Measurements from ENCODE around the gene GALNT7.

Gene GALNT7

DNA sequence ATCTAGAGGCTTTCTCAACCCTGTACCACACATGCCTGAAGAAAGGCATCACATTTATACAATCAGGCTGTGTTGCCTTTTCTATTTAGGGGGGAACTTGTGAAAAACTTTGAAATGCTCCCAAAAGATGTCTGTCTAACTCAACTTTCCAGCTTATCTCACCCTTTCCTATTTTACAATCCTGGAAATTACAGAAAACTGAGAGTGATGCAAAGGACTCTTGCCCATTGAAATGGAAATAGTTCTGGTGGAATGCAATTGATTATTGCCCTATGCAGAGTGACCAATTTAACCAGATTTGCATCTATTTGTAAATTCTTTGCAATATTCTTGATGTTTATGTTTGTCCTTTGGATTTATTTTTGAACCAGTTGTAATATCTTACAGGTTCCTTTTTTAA lies 77.3 kb downstream of the GALNT7 start:
- CTCF ChIA-PET = interaction anchor here (0.6 kb wide), 1 partner anchor 42 kb away, joined by 4 read pairs; no protein-coding TSS in a partner anchor
- Histone ChIP-seq H3K4me1 (ENCODE audit: control insufficient read depth, insufficient read depth, low read length) (peaks cover 12% of the 10 kb centered on the region; the same call in 1 of the 2 replicates), H3K36me3 (ENCODE audit: control insufficient read depth in 2 of 2, insufficient read depth in 1 of 2, low read length in 2 of 2) (no peaks in the 10 kb centered on the region), H3K4me3 (ENCODE audit: low read depth, low read length) (no peak overlapping the region), H3K27ac (ENCODE audit: extremely low read depth, low read depth, low read length) (no peak overlapping the region), H3K9me3 (ENCODE audit: control insufficient read depth, insufficient read depth, low read depth, low read length) (no peaks in the 10 kb centered on the region)
- TF ChIP-seq KLF7 (tag by site-specific recombination; IDR thresholded peaks at IDR 0.05; ENCODE audit: borderline replicate concordance) = no peak
- POLR2A ChIA-PET = no interaction called here

DNA sequence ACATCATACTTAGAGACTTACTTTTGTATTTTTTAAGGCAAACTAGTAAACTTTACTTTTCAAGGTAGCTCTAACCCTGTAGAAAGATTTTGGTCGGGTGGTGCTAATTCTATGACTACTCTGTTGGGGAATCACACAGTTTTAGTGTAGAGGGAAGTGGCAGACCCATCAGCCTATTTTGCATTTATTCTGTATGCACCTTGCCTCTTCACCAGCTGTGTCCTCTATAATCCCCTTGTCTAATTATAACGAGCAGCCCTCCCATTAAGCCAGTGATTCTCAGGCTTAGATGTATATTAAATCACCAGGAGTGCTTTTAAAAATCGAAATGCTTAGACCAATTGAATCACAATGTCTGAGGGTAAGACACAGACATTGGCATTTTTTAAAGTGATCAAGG lies 78.1 kb downstream of the GALNT7 start:
- no peak for TF ChIP-seq ZNF211 (tag by site-specific recombination; IDR thresholded peaks at IDR 0.05; ENCODE audit: low read depth)
- TF ChIP-seq ZNF549 (tag by site-specific recombination; IDR thresholded peaks at IDR 0.05) = no peak
- TF ChIP-seq MZF1 (tag by site-specific recombination; IDR thresholded peaks at IDR 0.05; ENCODE audit: borderline replicate concordance) = no peak
- TF ChIP-seq ZNF530 (tag by site-specific recombination; IDR thresholded peaks at IDR 0.05; ENCODE audit: low read depth) = no peak
- TF ChIP-seq ZBTB8A (tag by site-specific recombination; IDR thresholded peaks at IDR 0.05) = no peak
- TF ChIP-seq SALL2 (tag by site-specific recombination; IDR thresholded peaks at IDR 0.05; ENCODE audit: borderline replicate concordance) = no peak
- no peak for TF ChIP-seq ZNF214 (tag by site-specific recombination; IDR thresholded peaks at IDR 0.05; ENCODE audit: borderline replicate concordance)
- TF ChIP-seq, protein P1, sequence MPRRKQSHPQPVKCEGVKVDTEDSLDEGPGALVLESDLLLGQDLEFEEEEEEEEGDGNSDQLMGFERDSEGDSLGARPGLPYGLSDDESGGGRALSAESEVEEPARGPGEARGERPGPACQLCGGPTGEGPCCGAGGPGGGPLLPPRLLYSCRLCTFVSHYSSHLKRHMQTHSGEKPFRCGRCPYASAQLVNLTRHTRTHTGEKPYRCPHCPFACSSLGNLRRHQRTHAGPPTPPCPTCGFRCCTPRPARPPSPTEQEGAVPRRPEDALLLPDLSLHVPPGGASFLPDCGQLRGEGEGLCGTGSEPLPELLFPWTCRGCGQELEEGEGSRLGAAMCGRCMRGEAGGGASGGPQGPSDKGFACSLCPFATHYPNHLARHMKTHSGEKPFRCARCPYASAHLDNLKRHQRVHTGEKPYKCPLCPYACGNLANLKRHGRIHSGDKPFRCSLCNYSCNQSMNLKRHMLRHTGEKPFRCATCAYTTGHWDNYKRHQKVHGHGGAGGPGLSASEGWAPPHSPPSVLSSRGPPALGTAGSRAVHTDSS (tag by site-specific recombination; IDR thresholded peaks at IDR 0.05) = no peak
- TF ChIP-seq ZNF785 (tag by site-specific recombination; IDR thresholded peaks at IDR 0.05) = no peak
- TF ChIP-seq ZNF335 (tag by site-specific recombination; conservative IDR thresholded peaks at IDR 0.05) = no peak
- TF ChIP-seq, protein P2, sequence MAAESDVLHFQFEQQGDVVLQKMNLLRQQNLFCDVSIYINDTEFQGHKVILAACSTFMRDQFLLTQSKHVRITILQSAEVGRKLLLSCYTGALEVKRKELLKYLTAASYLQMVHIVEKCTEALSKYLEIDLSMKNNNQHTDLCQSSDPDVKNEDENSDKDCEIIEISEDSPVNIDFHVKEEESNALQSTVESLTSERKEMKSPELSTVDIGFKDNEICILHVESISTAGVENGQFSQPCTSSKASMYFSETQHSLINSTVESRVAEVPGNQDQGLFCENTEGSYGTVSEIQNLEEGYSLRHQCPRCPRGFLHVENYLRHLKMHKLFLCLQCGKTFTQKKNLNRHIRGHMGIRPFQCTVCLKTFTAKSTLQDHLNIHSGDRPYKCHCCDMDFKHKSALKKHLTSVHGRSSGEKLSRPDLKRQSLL (tag by site-specific recombination; IDR thresholded peaks at IDR 0.05) = no peak
- TF ChIP-seq OSR2 (tag by site-specific recombination; IDR thresholded peaks at IDR 0.05) = no peak
- no peak for TF ChIP-seq REPIN1 (tag by site-specific recombination; IDR thresholded peaks at IDR 0.05; ENCODE audit: low read depth)
- TF ChIP-seq RBAK (tag by site-specific recombination; IDR thresholded peaks at IDR 0.05) = no peak
- no peak for TF ChIP-seq SETDB1 (IDR thresholded peaks at IDR 0.05; ENCODE audit: insufficient read length, low read length)
- CTCF ChIA-PET = no interaction called here
- Histone ChIP-seq H3K4me1 (ENCODE audit: control insufficient read depth, insufficient read depth, low read length) (peaks cover 12% of the 10 kb centered on the region; the same call in 1 of the 2 replicates), H3K9me3 (ENCODE audit: control insufficient read depth, insufficient read depth, low read depth, low read length) (no peaks in the 10 kb centered on the region), H3K27ac (ENCODE audit: extremely low read depth, low read depth, low read length) (no peak overlapping the region), H3K4me3 (ENCODE audit: low read depth, low read length) (no peak overlapping the region), H3K36me3 (ENCODE audit: control insufficient read depth in 2 of 2, insufficient read depth in 1 of 2, low read length in 2 of 2) (no peaks in the 10 kb centered on the region)
- POLR2A ChIA-PET = no interaction called here

DNA sequence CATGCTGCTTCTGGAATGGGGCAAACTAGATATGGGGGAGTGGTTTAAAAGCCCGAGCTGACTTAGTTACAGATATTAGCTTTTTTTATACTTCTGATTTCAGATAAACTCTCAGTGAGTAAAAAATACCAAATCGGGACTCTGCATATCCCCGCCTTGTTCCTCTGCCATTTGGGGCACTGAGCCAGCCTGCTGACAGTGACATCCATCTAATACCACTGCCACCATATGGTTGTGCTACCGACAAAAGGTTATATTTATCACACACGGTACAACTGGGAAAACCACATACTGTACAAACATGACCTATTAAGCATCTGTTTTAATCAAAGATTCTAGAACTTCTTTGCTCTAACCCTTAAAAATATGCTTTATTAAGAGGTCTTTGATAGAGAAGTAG lies 78.7 kb downstream of the GALNT7 start:
- ChIA-PET POLR2A (no interaction called here), CTCF (interaction anchor here (1.0 kb wide), 1 partner anchor 233 kb away, joined by 3 read pairs; no protein-coding TSS in a partner anchor)
- no peak overlapping the region for H3K4me3 ChIP-seq (ENCODE audit: low read depth, low read length)
- peaks cover 15% of the 10 kb centered on the region; the same call in 1 of the 2 replicates for H3K4me1 ChIP-seq (ENCODE audit: control insufficient read depth, insufficient read depth, low read length)
- no peak overlapping the region for H3K27ac ChIP-seq (ENCODE audit: extremely low read depth, low read depth, low read length)
- no peaks in the 10 kb centered on the region for H3K9me3 ChIP-seq (ENCODE audit: control insufficient read depth, insufficient read depth, low read depth, low read length)
- no peaks in the 10 kb centered on the region for H3K36me3 ChIP-seq (ENCODE audit: control insufficient read depth in 2 of 2, insufficient read depth in 1 of 2, low read length in 2 of 2)
- TF ChIP-seq REPIN1 (tag by site-specific recombination; IDR thresholded peaks at IDR 0.05; ENCODE audit: low read depth) (no peak), ZNF701 (tag by site-specific recombination; IDR thresholded peaks at IDR 0.05) (no peak), HOXD13 (CRISPR knock-in tag; IDR thresholded peaks at IDR 0.05; ENCODE audit: borderline replicate concordance) (no peak), MYNN (tag by site-specific recombination; IDR thresholded peaks at IDR 0.05; ENCODE audit: borderline replicate concordance) (no peak), ZNF184 (tag by site-specific recombination; IDR thresholded peaks at IDR 0.05) (no peak), ZNF211 (tag by site-specific recombination; IDR thresholded peaks at IDR 0.05; ENCODE audit: low read depth) (no peak)
- TF ChIP-seq, protein P3, sequence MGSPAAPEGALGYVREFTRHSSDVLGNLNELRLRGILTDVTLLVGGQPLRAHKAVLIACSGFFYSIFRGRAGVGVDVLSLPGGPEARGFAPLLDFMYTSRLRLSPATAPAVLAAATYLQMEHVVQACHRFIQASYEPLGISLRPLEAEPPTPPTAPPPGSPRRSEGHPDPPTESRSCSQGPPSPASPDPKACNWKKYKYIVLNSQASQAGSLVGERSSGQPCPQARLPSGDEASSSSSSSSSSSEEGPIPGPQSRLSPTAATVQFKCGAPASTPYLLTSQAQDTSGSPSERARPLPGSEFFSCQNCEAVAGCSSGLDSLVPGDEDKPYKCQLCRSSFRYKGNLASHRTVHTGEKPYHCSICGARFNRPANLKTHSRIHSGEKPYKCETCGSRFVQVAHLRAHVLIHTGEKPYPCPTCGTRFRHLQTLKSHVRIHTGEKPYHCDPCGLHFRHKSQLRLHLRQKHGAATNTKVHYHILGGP (tag by site-specific recombination; IDR thresholded peaks at IDR 0.05) = no peak
- TF ChIP-seq, protein P4, sequence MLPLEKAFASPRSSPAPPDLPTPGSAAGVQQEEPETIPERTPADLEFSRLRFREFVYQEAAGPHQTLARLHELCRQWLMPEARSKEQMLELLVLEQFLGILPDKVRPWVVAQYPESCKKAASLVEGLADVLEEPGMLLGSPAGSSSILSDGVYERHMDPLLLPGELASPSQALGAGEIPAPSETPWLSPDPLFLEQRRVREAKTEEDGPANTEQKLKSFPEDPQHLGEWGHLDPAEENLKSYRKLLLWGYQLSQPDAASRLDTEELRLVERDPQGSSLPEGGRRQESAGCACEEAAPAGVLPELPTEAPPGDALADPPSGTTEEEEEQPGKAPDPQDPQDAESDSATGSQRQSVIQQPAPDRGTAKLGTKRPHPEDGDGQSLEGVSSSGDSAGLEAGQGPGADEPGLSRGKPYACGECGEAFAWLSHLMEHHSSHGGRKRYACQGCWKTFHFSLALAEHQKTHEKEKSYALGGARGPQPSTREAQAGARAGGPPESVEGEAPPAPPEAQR (tag by site-specific recombination; IDR thresholded peaks at IDR 0.05) = no peak
- TF ChIP-seq, protein P5, sequence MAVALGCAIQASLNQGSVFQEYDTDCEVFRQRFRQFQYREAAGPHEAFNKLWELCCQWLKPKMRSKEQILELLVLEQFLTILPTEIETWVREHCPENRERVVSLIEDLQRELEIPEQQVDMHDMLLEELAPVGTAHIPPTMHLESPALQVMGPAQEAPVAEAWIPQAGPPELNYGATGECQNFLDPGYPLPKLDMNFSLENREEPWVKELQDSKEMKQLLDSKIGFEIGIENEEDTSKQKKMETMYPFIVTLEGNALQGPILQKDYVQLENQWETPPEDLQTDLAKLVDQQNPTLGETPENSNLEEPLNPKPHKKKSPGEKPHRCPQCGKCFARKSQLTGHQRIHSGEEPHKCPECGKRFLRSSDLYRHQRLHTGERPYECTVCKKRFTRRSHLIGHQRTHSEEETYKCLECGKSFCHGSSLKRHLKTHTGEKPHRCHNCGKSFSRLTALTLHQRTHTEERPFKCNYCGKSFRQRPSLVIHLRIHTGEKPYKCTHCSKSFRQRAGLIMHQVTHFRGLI (tag by site-specific recombination; IDR thresholded peaks at IDR 0.05) = no peak
